Measurements from ENCODE around the gene SPZ1.
"Not testable (repeated sequence)": the region's sequence is repeated elsewhere in the genome, so short reads cannot be mapped to it uniquely, and the experiment has no call there.

The SPZ1 gene

DNA sequence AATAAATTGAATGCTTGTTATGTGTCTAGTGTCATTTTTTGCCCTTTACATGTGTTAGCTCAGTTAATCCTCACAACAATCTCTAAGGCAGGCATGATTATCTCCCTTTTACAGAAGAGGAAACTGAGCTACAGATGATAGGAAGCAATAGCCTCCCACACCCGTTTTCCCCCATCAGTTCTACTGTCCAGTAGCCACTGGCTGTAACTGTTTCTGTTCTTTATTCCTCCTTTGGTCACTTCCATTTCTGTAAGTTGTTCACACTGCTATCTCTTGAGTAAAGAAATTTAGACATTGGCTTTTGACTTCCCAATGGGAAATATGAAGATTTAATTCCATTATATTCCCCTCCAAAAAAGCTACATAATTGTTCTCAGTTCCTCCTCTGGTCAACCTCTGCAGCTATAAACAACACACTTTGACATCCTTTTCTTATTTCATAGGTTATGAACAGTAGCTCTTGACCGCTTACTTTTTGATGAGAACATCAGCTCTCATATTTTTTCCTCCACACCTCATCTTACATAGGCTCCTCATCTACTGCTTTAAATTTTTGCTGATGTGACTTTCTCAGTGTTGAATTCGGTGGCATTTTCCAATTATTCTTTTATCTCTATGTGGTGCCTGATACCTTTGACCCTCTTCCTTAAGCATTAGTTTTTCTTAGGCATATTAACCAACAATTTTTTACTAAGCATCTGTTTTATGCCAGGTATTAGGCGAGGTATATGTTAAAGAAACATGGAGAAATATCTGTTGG, 21.4 kb downstream of the SPZ1 start:
- DNase-seq (ENCODE audit: low read depth, low spot score): no peak
- ChIA-PET CTCF (interaction anchor here (1.4 kb wide), 1 partner anchor 249 kb away, joined by 5 read pairs; no protein-coding TSS in a partner anchor), POLR2A (no interaction called here)
- TF ChIP-seq, protein P1, sequence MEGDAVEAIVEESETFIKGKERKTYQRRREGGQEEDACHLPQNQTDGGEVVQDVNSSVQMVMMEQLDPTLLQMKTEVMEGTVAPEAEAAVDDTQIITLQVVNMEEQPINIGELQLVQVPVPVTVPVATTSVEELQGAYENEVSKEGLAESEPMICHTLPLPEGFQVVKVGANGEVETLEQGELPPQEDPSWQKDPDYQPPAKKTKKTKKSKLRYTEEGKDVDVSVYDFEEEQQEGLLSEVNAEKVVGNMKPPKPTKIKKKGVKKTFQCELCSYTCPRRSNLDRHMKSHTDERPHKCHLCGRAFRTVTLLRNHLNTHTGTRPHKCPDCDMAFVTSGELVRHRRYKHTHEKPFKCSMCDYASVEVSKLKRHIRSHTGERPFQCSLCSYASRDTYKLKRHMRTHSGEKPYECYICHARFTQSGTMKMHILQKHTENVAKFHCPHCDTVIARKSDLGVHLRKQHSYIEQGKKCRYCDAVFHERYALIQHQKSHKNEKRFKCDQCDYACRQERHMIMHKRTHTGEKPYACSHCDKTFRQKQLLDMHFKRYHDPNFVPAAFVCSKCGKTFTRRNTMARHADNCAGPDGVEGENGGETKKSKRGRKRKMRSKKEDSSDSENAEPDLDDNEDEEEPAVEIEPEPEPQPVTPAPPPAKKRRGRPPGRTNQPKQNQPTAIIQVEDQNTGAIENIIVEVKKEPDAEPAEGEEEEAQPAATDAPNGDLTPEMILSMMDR (IDR thresholded peaks at IDR 0.05; ENCODE audit: insufficient read depth, low read length, missing control alignments): no peak
- no peak overlapping the region for H3K4me3 ChIP-seq (ENCODE audit: low read depth, low read length)

DNA sequence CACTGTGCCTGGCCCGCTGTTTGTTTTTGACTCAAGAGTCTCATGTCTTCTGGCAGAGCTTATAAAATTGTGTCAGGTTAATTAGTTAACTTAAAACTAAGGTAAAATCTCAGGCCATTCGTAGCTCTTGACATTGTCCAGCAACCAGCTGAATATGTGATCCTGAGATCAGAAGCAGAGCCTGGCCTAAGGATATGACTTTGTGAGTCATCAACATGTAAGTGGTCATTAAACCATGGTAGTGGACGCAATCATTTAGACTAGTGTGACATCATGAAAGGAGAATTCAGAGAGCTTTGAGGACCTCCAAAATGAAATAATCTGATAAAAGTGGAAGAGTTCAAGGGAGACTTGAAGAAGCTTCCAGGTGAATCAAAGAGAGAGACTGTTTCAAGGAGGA, 23.3 kb downstream of the SPZ1 start:
- TF ChIP-seq, protein P1 (IDR thresholded peaks at IDR 0.05; ENCODE audit: insufficient read depth, low read length, missing control alignments): no peak
- CTCF ChIA-PET: no interaction called here
- no peak overlapping the region for H3K4me3 ChIP-seq (ENCODE audit: low read depth, low read length)
- POLR2A ChIA-PET: no interaction called here
- no peak for DNase-seq (ENCODE audit: low read depth, low spot score)

DNA sequence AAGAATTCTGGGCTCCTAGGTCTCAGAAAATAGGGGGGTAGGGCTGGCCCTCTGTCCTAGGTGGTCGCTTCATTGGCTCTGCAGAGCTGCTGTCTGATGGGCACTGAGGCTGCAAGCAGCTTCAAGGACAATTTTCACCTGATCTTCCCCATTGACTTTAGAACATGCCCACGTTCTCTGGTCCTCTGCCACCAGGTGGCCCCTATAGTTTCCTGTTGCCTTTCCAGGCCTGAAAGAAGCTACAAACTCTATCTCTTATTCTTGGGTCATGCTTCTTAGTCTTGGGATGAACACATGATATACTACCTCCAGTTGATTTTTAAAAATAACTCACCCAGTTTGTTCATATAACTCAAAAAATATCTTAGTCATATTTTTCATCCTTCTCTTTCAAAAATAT, 26.3 kb downstream of the SPZ1 start:
- no peak overlapping the region for H3K4me3 ChIP-seq (ENCODE audit: low read depth, low read length)
- POLR2A ChIA-PET: no interaction called here
- TF ChIP-seq, protein P1 (IDR thresholded peaks at IDR 0.05; ENCODE audit: insufficient read depth, low read length, missing control alignments): no peak
- CTCF ChIA-PET: interaction anchor here (0.9 kb wide), 1 partner anchor 28 kb away, joined by 3 read pairs; no protein-coding TSS in a partner anchor
- DNase-seq (ENCODE audit: low read depth, low spot score): no peak

DNA sequence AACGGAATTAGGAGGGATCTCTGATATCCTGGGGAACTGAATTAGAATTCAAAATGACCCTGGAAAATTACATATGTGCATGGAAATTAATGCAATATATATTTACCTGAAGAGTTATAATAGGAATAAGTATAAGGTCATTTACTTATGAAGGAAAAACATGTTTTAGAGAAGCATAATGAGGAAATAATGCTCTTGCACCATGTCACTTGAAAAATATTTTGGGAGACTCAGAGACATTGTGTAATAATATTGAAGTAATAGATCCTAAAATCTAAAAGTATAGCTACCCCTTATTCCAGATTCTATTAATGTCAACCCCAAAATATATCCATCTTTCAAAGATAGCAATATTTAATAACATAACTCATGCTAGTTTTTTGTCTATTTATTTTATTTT, 28.4 kb downstream of the SPZ1 start:
- DNase-seq (ENCODE audit: low read depth, low spot score): no peak
- no peak overlapping the region for H3K4me3 ChIP-seq (ENCODE audit: low read depth, low read length)
- CTCF ChIA-PET: no interaction called here
- TF ChIP-seq, protein P1 (IDR thresholded peaks at IDR 0.05; ENCODE audit: insufficient read depth, low read length, missing control alignments): no peak
- POLR2A ChIA-PET: no interaction called here

DNA sequence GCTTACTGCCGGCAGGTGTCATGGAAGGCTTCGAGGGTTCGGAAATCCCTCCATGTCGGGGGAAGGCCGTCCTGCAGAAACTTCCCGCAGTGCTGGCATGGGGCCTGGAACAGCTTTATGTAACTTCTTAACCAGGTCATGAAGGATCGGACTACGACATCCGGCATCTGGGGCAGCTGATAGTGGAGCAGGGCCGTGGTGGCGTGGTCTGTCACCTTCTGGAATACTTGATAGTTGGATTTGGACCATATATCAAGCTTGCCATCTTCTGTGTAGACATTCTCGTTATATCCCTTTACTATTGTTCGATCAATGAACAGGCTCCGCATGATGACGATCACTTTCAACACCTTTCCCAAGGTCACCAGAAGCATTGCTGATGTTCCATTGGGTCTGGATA, 31.2 kb downstream of the SPZ1 start:
- CTCF ChIA-PET; DNase-seq (ENCODE audit: low read depth, low spot score); POLR2A ChIA-PET; H3K4me3 ChIP-seq (ENCODE audit: low read depth, low read length): not testable (repeated sequence)

DNA sequence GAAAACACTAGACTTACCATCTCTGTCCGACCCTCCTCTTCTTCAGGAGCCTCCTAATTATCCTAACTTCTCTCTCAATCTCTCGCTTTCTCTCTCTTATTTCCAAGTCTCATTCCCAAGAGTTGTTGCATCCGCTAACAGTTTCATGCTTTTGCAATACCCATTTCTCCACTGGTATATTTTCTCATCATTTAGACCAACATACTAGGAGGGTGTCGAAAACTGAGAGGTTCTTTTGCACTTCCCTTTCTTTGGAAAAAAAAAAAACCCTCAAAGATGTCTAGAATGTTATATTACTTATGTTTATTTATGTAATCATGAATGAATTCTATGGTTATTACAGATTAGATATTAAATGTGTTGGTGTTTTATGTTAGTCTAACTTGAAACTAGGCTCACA, 35.9 kb downstream of the SPZ1 start:
- DNase-seq (ENCODE audit: low read depth, low spot score): no peak
- TF ChIP-seq, protein P1 (IDR thresholded peaks at IDR 0.05; ENCODE audit: insufficient read depth, low read length, missing control alignments): no peak
- CTCF ChIA-PET: no interaction called here
- POLR2A ChIA-PET: no interaction called here
- H3K4me3 ChIP-seq (ENCODE audit: low read depth, low read length): no peak overlapping the region

DNA sequence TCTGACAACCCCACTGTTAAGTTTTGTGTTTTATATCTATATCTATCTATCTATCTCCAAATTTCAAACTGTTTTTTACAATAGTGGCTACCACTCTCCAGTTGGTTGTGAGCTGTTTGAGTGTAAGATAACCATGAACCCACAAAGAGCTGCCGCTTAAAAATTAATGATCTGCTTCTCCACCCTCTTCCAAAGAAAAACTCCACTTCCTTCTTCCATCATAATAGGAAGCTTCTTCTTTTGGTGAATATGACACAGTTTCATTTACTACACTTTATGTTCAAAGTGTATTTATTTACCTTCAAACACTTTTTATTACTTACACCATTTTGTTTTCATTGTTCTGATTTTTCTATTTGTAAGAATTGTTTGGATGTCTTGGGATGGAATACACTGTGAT, 37.9 kb downstream of the SPZ1 start:
- ChIA-PET CTCF (interaction anchor here (1.2 kb wide), 1 partner anchor 28 kb away, joined by 3 read pairs; no protein-coding TSS in a partner anchor), POLR2A (no interaction called here)
- no peak overlapping the region for H3K4me3 ChIP-seq (ENCODE audit: low read depth, low read length)
- DNase-seq (ENCODE audit: low read depth, low spot score): no peak
- TF ChIP-seq, protein P1 (IDR thresholded peaks at IDR 0.05; ENCODE audit: insufficient read depth, low read length, missing control alignments): no peak
